Smooth muscle cell (in vitro differentiated cells): Measurements from ENCODE around the gene FSTL4. TPM values are rescaled to one million over a fixed set of nuclear protein-coding genes. Genes with fewer than 3 reads are reported as not detected.

Experiments used
- DNase-seq: peaks from one replicate; lab custom pipeline; 2025; ENCODE audit not compliant: unreplicated experiment; lab: John Stamatoyannopoulos, UW
- H2AFZ ChIP-seq: fragments of 200-600 bp; sonication (generic); 2 replicates; pipeline ENCODE4 v1.6.0; 2016; ENCODE audit warnings: antibody characterized with exemption, low read depth, mild to moderate bottlenecking
- H3F3A ChIP-seq: fragments of 200-600 bp; sonication (generic); 2 replicates; pipeline ENCODE4 v1.6.0; 2017; ENCODE audit warnings: antibody characterized with exemption, low read depth
- H3K27ac ChIP-seq: fragments of 200-600 bp; sonication (generic); 2 replicates; pipeline ENCODE4 v1.5.1; 2016; ENCODE audit warnings: low read depth, mild to moderate bottlenecking
- H3K27me3 ChIP-seq: fragments of 200-600 bp; sonication (generic); 2 replicates; pipeline ENCODE4 v1.6.1; 2016; ENCODE audit warnings: low read depth, mild to moderate bottlenecking
- H3K36me3 ChIP-seq: fragments of 200-600 bp; sonication (generic); 2 replicates; pipeline ENCODE4 v1.5.1; 2016; ENCODE audit warnings: low read depth
- H3K4me1 ChIP-seq: fragments of 200-600 bp; sonication (generic); 2 replicates; pipeline ENCODE4 v1.5.1; 2016; ENCODE audit warnings: low read depth
- H3K4me2 ChIP-seq: fragments of 200-600 bp; sonication (generic); 2 replicates; pipeline ENCODE4 v1.6.0; 2016; ENCODE audit warnings: mild to moderate bottlenecking
- H3K4me3 ChIP-seq: fragments of 200-600 bp; sonication (generic); 2 replicates; pipeline ENCODE4 v1.5.1; 2016; ENCODE audit warnings: mild to moderate bottlenecking
- H3K79me2 ChIP-seq: fragments of 200-600 bp; sonication (generic); 2 replicates; pipeline ENCODE4 v1.6.0; 2016; ENCODE audit warnings: low read depth, mild to moderate bottlenecking
- H3K9ac ChIP-seq: fragments of 200-600 bp; sonication (generic); 2 replicates; pipeline ENCODE4 v1.6.0; 2016; ENCODE audit warnings: low read depth
- H3K9me3 ChIP-seq: fragments of 200-600 bp; sonication (generic); replicated peaks from 2 replicates; pipeline ENCODE4 v1.5.1; 2016; ENCODE audit warnings: low read depth
- H4K20me1 ChIP-seq: fragments of 200-600 bp; sonication (generic); 2 replicates; pipeline ENCODE4 v1.6.0; 2016; ENCODE audit warnings: low read depth
- CTCF ChIP-seq: fragments of 200-600 bp; sonication (generic); IDR thresholded peaks from 2 replicates; pipeline ENCODE4 v1.5.1; 2017; ENCODE audit warnings: borderline replicate concordance, mild to moderate bottlenecking, antibody characterized with exemption; ENCODE audit not compliant: insufficient read depth, poor library complexity, severe bottlenecking
- WGBS: methylation state at CpG from one replicate; pipeline ENCODE4 v1.1.7; 2016; ENCODE audit warnings: low lambda C conversion rate; 5-methylcytosine and 5-hydroxymethylcytosine counted together
- polyA plus RNA-seq: library from polyadenylated mRNA; unstranded; fragments of >200 nt; fragmentation: Nextera tagmentation; extraction: Ambion mirVana; gene quantifications from 2 replicates; pipeline ENCODE4 v1.2.1, GENCODE V29; 2016
- total RNA-seq: library from RNA; depleted of rRNA; stranded (reverse); fragments of >200 nt; gene quantifications from 2 replicates; pipeline ENCODE4 v1.2.3, GENCODE V29; 2014

Gene FSTL4
- total and polyA plus RNA-seq, 2 experiments from 2014 or later: 0.49 TPM; not detected in 1

GRCh38 chr5:133478199-133478985, 133.9 kb downstream of the FSTL4 start:
- no peaks in the 10 kb centered on the region for H4K20me1 ChIP-seq
- peaks cover 5% of the 10 kb centered on the region for H3K4me1 ChIP-seq
- H3K4me2 ChIP-seq: no peak overlapping the region
- H3F3A ChIP-seq: peaks cover 6% of the 10 kb centered on the region
- WGBS: 83% methylated on average over 10 of the region's 10 CpGs
- no peak for TF ChIP-seq CTCF
- DNase-seq: no peak
- no peak overlapping the region for H3K9ac ChIP-seq
- H3K36me3 ChIP-seq: no peaks in the 10 kb centered on the region
- H3K9me3 ChIP-seq: no peaks in the 10 kb centered on the region
- H3K27ac ChIP-seq: no peak overlapping the region
- H3K4me3 ChIP-seq: no peak overlapping the region
- H2AFZ ChIP-seq: no peak overlapping the region
- no peaks in the 10 kb centered on the region for H3K27me3 ChIP-seq
- no peaks in the 10 kb centered on the region for H3K79me2 ChIP-seq

GRCh38 chr5:133475986-133476385, 136.4 kb downstream of the FSTL4 start:
- Histone ChIP-seq H3K36me3 (no peaks in the 10 kb centered on the region), H3K4me2 (no peak overlapping the region), H3K4me3 (no peak overlapping the region), H3K9ac (no peak overlapping the region), H3K79me2 (no peaks in the 10 kb centered on the region), H4K20me1 (no peaks in the 10 kb centered on the region), H3F3A (peaks cover 6% of the 10 kb centered on the region), H3K27ac (no peak overlapping the region), H3K9me3 (no peaks in the 10 kb centered on the region), H3K4me1 (peaks cover 5% of the 10 kb centered on the region), H2AFZ (no peak overlapping the region), H3K27me3 (no peaks in the 10 kb centered on the region)
- 70% methylated on average over 7 of the region's 7 CpGs for WGBS
- TF ChIP-seq CTCF: no peak
- DNase-seq: no peak

DNA sequence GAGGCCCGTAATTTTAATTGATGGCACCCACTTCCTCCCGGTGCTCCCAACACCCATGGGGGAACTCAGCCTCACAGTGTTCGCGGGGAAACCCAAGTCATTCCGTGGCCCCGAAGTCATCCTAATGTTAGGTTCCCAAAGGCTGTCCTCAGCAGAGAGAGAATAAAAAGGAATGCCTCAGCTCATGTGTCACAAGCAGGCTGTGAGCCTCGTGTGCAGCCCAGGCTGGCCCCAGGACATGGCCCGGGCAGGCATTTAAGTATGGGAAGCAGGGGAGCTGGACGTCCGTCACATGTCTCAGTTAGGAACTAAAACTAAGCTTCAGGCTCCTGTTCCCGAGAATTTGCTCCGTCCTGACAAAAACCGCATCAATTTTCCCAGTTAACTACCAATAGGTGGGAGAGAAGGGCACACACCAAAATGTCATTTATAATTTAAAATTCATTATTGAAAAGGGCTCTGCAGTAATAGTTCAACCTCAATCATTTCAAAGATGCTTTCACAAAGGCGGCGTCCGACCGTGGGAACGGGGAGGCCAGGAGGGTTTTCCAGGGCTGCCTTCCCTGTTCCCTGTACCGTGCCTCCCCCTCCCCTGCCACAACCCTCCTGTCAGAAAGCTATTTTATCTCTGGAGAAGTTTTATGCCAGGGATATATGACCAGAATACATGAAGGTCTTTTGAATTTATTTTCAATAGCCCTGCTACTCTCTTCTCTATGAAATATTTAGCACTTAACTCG, 137.3 kb downstream of the FSTL4 start:
- H3K4me1 ChIP-seq: peaks cover 5% of the 10 kb centered on the region
- H3K9ac ChIP-seq: no peak overlapping the region
- H3K4me2 ChIP-seq: peak overlapping the region; percentile 49
- TF ChIP-seq CTCF: no peak
- H3K9me3 ChIP-seq: no peaks in the 10 kb centered on the region
- H3K27ac ChIP-seq: no peak overlapping the region
- H3K27me3 ChIP-seq: no peaks in the 10 kb centered on the region
- H2AFZ ChIP-seq: no peak overlapping the region
- H4K20me1 ChIP-seq: no peaks in the 10 kb centered on the region
- H3K4me3 ChIP-seq: no peak overlapping the region
- WGBS: 64% methylated on average over 20 of the region's 20 CpGs
- H3F3A ChIP-seq: peaks cover 6% of the 10 kb centered on the region
- no peaks in the 10 kb centered on the region for H3K36me3 ChIP-seq
- no peaks in the 10 kb centered on the region for H3K79me2 ChIP-seq
- DNase-seq: no peak
